SJCRH30 (cell line): ENCODE data around the gene MS4A4E. TPM values are rescaled to one million over a fixed set of nuclear protein-coding genes. Genes with fewer than 3 reads are reported as not detected.

Experiments used
- DNase-seq, 2 experiments: peaks; one replicate each; pipeline ENCODE4 v3.0.0-alpha.2; 2015 to 2020
- H3K27ac ChIP-seq: fragments of 250-450 bp; sonication (Bioruptor Pico); 2 replicates; pipeline ENCODE4 v1.5.1; 2020; ENCODE audit warnings: mild to moderate bottlenecking, moderate library complexity
- H3K27me3 ChIP-seq: fragments of 250-450 bp; sonication (Bioruptor Pico); 2 replicates; pipeline ENCODE4 v1.5.1; 2020; ENCODE audit warnings: mild to moderate bottlenecking, moderate library complexity
- H3K36me3 ChIP-seq: fragments of 250-450 bp; sonication (Bioruptor Pico); 2 replicates; pipeline ENCODE4 v1.5.1; 2020; ENCODE audit warnings: mild to moderate bottlenecking, moderate library complexity
- H3K4me1 ChIP-seq: fragments of 250-450 bp; sonication (Bioruptor Pico); 2 replicates; pipeline ENCODE4 v1.5.1; 2020; ENCODE audit warnings: mild to moderate bottlenecking, moderate library complexity
- H3K4me3 ChIP-seq: fragments of 250-450 bp; sonication (Bioruptor Pico); 2 replicates; pipeline ENCODE4 v1.5.1; 2020; ENCODE audit warnings: mild to moderate bottlenecking, moderate library complexity
- H3K9me3 ChIP-seq: fragments of 250-450 bp; sonication (Bioruptor Pico); replicated peaks from 2 replicates; pipeline ENCODE4 v1.5.1; 2020; ENCODE audit warnings: mild to moderate bottlenecking, moderate library complexity
- total RNA-seq: library from RNA; depleted of rRNA; stranded (reverse); fragments of >200 nt; shearing (Covaris generic); gene quantifications from 2 replicates; pipeline ENCODE4 v1.2.3, GENCODE V29; 2014

MS4A4E gene
- total RNA-seq, 1 experiment from 2014 or later: not detected

- Histone ChIP-seq H3K4me1 (no peaks in the 10 kb centered on the region), H3K36me3 (no peaks in the 10 kb centered on the region), H3K27me3 (no peaks in the 10 kb centered on the region), H3K9me3 (no peaks in the 10 kb centered on the region), H3K27ac (no peak overlapping the region), H3K4me3 (no peak overlapping the region)
- DNase-seq: no peak
These were observed 9.5 kb upstream of the MS4A4E start for GRCh38 chr11:60252213-60253108.

- Histone ChIP-seq H3K4me3 (no peak overlapping the region), H3K27me3 (no peaks in the 10 kb centered on the region), H3K36me3 (no peaks in the 10 kb centered on the region), H3K9me3 (no peaks in the 10 kb centered on the region), H3K4me1 (no peaks in the 10 kb centered on the region), H3K27ac (no peak overlapping the region)
- DNase-seq: peak; percentile 31 to 80
These were observed 8.7 kb upstream of the MS4A4E start for GRCh38 chr11:60251485-60252212.

- no peak for DNase-seq
- no peak overlapping the region for H3K4me3 ChIP-seq
- H3K9me3 ChIP-seq: no peaks in the 10 kb centered on the region
- H3K36me3 ChIP-seq: no peaks in the 10 kb centered on the region
- no peaks in the 10 kb centered on the region for H3K27me3 ChIP-seq
- no peak overlapping the region for H3K27ac ChIP-seq
- H3K4me1 ChIP-seq: no peaks in the 10 kb centered on the region
These were observed 1.2 kb downstream of the MS4A4E start for GRCh38 chr11:60241786-60242185.

- no peak overlapping the region for H3K27ac ChIP-seq
- H3K27me3 ChIP-seq: no peaks in the 10 kb centered on the region
- no peaks in the 10 kb centered on the region for H3K9me3 ChIP-seq
- H3K4me3 ChIP-seq: no peak overlapping the region
- DNase-seq: no peak
- H3K36me3 ChIP-seq: no peaks in the 10 kb centered on the region
- H3K4me1 ChIP-seq: no peaks in the 10 kb centered on the region
These were observed 2.3 kb downstream of the MS4A4E start for GRCh38 chr11:60240662-60241061.

DNA sequence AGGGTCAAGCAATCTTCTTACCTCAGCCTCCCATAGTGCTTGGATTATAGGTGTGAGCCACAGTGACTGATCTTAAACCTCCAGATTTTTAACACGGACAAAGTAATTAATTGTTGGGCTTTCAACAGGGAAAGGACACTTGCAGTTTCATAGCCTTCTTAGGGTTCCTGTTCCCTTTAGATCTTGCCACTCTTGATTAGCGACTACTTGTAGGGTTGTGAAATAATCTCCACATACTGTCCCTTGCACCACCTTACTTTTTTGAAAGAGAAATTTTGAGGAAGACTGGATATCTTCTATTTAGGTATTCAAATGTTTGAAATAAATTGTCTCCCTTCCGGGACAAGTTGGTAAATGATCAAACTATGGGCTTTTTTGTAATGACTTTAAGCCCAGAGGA, 7.6 kb downstream of the MS4A4E start:
- no peaks in the 10 kb centered on the region for H3K9me3 ChIP-seq
- H3K27me3 ChIP-seq: no peaks in the 10 kb centered on the region
- DNase-seq: no peak
- H3K27ac ChIP-seq: no peak overlapping the region
- H3K36me3 ChIP-seq: no peaks in the 10 kb centered on the region
- no peaks in the 10 kb centered on the region for H3K4me1 ChIP-seq
- no peak overlapping the region for H3K4me3 ChIP-seq

GRCh38 chr11:60230681-60231080, 12.3 kb downstream of the MS4A4E start:
- Histone ChIP-seq H3K4me1 (no peaks in the 10 kb centered on the region), H3K27me3 (no peaks in the 10 kb centered on the region), H3K36me3 (no peaks in the 10 kb centered on the region), H3K27ac (no peak overlapping the region), H3K4me3 (no peak overlapping the region), H3K9me3 (no peaks in the 10 kb centered on the region)
- DNase-seq: no peak

- Histone ChIP-seq H3K4me3 (no peak overlapping the region), H3K36me3 (no peaks in the 10 kb centered on the region), H3K27ac (no peak overlapping the region), H3K27me3 (no peaks in the 10 kb centered on the region), H3K4me1 (no peaks in the 10 kb centered on the region), H3K9me3 (no peaks in the 10 kb centered on the region)
- DNase-seq: no peak
These were observed 20.8 kb downstream of the MS4A4E start for GRCh38 chr11:60222141-60222540.

- DNase-seq: no peak
These were observed 21.2 kb downstream of the MS4A4E start for GRCh38 chr11:60221692-60222091.

GRCh38 chr11:60221181-60221580, 21.8 kb downstream of the MS4A4E start:
- H3K27me3 ChIP-seq: no peaks in the 10 kb centered on the region
- H3K9me3 ChIP-seq: no peaks in the 10 kb centered on the region
- DNase-seq: no peak
- no peaks in the 10 kb centered on the region for H3K36me3 ChIP-seq
- H3K27ac ChIP-seq: no peak overlapping the region
- no peak overlapping the region for H3K4me3 ChIP-seq
- no peaks in the 10 kb centered on the region for H3K4me1 ChIP-seq

More at GRCh38 chr11:60221692-60222091, 21.2 kb downstream of the MS4A4E start:
- Histone ChIP-seq H3K36me3 (no peaks in the 10 kb centered on the region), H3K4me1 (no peaks in the 10 kb centered on the region), H3K27ac (no peak overlapping the region), H3K27me3 (no peaks in the 10 kb centered on the region), H3K4me3 (no peak overlapping the region), H3K9me3 (no peaks in the 10 kb centered on the region)

GRCh38 chr11:60214386-60214785, 28.6 kb downstream of the MS4A4E start:
- no peaks in the 10 kb centered on the region for H3K36me3 ChIP-seq
- no peak overlapping the region for H3K4me3 ChIP-seq
- H3K9me3 ChIP-seq: no peaks in the 10 kb centered on the region
- H3K27ac ChIP-seq: no peak overlapping the region
- no peak for DNase-seq
- H3K27me3 ChIP-seq: no peaks in the 10 kb centered on the region
- H3K4me1 ChIP-seq: no peaks in the 10 kb centered on the region

GRCh38 chr11:60211206-60211605, 31.7 kb downstream of the MS4A4E start:
- Histone ChIP-seq H3K4me3 (no peak overlapping the region), H3K36me3 (no peaks in the 10 kb centered on the region), H3K27ac (no peak overlapping the region), H3K9me3 (no peaks in the 10 kb centered on the region), H3K27me3 (no peaks in the 10 kb centered on the region), H3K4me1 (no peaks in the 10 kb centered on the region)
- no peak for DNase-seq

- no peaks in the 10 kb centered on the region for H3K36me3 ChIP-seq
- no peak overlapping the region for H3K4me3 ChIP-seq
- H3K27ac ChIP-seq: no peak overlapping the region
- no peak for DNase-seq
- H3K4me1 ChIP-seq: no peaks in the 10 kb centered on the region
- no peaks in the 10 kb centered on the region for H3K27me3 ChIP-seq
- no peaks in the 10 kb centered on the region for H3K9me3 ChIP-seq
These were observed 33.0 kb downstream of the MS4A4E start for GRCh38 chr11:60209977-60210376.

GRCh38 chr11:60208951-60209350, 34.0 kb downstream of the MS4A4E start:
- Histone ChIP-seq H3K4me1 (no peaks in the 10 kb centered on the region), H3K9me3 (no peaks in the 10 kb centered on the region)

GRCh38 chr11:60208146-60208895, 34.6 kb downstream of the MS4A4E start:
- Histone ChIP-seq H3K27ac (no peak overlapping the region), H3K4me1 (no peaks in the 10 kb centered on the region), H3K36me3 (no peaks in the 10 kb centered on the region), H3K9me3 (no peaks in the 10 kb centered on the region), H3K27me3 (no peaks in the 10 kb centered on the region), H3K4me3 (no peak overlapping the region)
- DNase-seq: no peak

More at GRCh38 chr11:60208951-60209350, 34.0 kb downstream of the MS4A4E start:
- Histone ChIP-seq H3K27me3 (no peaks in the 10 kb centered on the region), H3K4me3 (no peak overlapping the region), H3K27ac (no peak overlapping the region), H3K36me3 (no peaks in the 10 kb centered on the region)
- no peak for DNase-seq

GRCh38 chr11:60206616-60207015, 36.3 kb downstream of the MS4A4E start:
- no peaks in the 10 kb centered on the region for H3K27me3 ChIP-seq
- no peak overlapping the region for H3K27ac ChIP-seq
- DNase-seq: no peak
- no peaks in the 10 kb centered on the region for H3K9me3 ChIP-seq
- H3K4me1 ChIP-seq: no peaks in the 10 kb centered on the region
- no peak overlapping the region for H3K4me3 ChIP-seq
- H3K36me3 ChIP-seq: no peaks in the 10 kb centered on the region
